ENCODE results near the gene CHST12. TPM values are rescaled to one million over a fixed set of nuclear protein-coding genes. Genes with fewer than 3 reads are reported as not detected.

Gene CHST12
- total and polyA plus RNA-seq, 2 donors (not counting 1 experiment from before 2014, with no cell fraction given) = 25.4 to 27.1 TPM

DNA sequence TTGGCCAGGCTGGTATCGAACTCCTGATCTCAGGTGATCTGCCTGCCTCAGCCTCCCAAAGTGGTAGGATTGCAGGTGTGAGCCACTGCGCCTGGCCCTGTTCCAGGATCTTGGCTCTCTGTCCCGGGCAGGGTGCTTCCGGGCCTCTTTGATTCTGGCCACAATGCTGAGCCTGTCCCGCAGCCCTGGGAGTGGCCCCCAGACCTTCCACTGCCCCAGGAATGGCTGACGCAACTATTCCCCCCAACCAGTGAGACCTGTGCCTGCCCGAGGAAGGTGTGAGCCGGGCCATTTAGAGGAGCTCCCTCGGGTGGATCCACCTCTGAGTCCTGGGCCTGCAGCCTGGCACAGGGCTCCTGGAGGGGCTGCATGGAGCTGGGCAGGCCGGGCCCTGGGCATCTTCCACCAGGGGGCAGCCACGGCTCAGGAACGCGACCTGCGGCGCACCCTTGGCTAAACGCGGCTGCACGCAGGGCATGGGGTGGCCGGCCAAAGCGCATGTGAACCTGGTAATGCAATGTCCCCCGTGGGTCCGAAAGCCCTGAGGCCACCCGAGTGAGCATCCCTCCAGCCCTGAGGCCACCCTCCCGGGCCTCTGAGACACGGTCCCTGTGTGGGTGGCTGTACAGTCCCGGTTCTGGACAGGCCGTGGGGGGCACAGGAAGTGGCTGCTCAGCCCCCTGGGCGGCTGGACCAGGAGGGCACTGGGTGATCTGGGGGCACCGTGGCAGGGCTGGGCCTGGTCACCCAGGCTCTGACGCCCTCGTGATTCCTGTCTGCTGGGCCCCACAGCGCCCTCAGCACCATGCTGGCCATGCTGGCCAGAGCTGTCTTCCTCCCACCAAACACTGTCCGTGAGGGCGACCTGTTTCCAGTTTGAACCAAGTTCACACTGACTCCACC is 48.0 kb downstream of the CHST12 start:
- Mint-ChIP-seq H3K27me3 (no peaks in the 10 kb centered on the region), H3K4me3 (peak overlapping the region; percentile 80), H3K9me3 (ENCODE audit: insufficient read depth) (peaks cover 2% of the 10 kb centered on the region), H3K27ac (peak overlapping the region; percentile 26), H3K4me1 (peaks cover 10% of the 10 kb centered on the region)
- TF ChIP-seq, protein P1, sequence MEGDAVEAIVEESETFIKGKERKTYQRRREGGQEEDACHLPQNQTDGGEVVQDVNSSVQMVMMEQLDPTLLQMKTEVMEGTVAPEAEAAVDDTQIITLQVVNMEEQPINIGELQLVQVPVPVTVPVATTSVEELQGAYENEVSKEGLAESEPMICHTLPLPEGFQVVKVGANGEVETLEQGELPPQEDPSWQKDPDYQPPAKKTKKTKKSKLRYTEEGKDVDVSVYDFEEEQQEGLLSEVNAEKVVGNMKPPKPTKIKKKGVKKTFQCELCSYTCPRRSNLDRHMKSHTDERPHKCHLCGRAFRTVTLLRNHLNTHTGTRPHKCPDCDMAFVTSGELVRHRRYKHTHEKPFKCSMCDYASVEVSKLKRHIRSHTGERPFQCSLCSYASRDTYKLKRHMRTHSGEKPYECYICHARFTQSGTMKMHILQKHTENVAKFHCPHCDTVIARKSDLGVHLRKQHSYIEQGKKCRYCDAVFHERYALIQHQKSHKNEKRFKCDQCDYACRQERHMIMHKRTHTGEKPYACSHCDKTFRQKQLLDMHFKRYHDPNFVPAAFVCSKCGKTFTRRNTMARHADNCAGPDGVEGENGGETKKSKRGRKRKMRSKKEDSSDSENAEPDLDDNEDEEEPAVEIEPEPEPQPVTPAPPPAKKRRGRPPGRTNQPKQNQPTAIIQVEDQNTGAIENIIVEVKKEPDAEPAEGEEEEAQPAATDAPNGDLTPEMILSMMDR (IDR thresholded peaks at IDR 0.05) = peak; percentile 91
- no peak for TF ChIP-seq EZH2 (IDR thresholded peaks at IDR 0.05; ENCODE audit: borderline replicate concordance, insufficient read depth, low read depth, low read length, poor library complexity, severe bottlenecking)
- no peaks in the 10 kb centered on the region for H3K79me2 ChIP-seq (ENCODE audit: control insufficient read depth, insufficient read depth, low read length)
- no peak overlapping the region for H3K27ac ChIP-seq (ENCODE audit: low read length in 2 of 2)
- no peaks in the 10 kb centered on the region for H3K27me3 ChIP-seq (replicated peaks in 1 of 4; ENCODE audit: control extremely low read depth in 1 of 4, control insufficient read depth in 3 of 4, insufficient read depth in 4 of 4, low read length in 3 of 4)
- peak overlapping the region in 4 of 5 experiments; percentile 34 to 56 (median 50) for H3K4me3 ChIP-seq (ENCODE audit: control extremely low read depth in 1 of 5, extremely low read depth in 1 of 5, insufficient read depth in 1 of 5, low read depth in 2 of 5, low read length in 4 of 5)
- intact Hi-C loops (cut with micrococcal nuclease) = loop anchor here (1.0 to 10.0 kb wide), 4 partner anchors 18 to 703 kb away; partner anchors contain the start of gene GNA12
- WGBS (ENCODE audit: insufficient coverage) = 13% methylated on average over 34 of the region's 34 CpGs
- ATAC-seq (ENCODE audit: low read depth) (peak; percentile 96), DNase-seq (peak; percentile 83)
- ChIA-PET POLR2A (interaction anchor here (0.8 to 1.8 kb wide), 5 partner anchors 15 to 194 kb away, joined by 3 to 16 read pairs (median 4); no protein-coding TSS in a partner anchor), CTCF (interaction anchor here (0.6 to 6.2 kb wide), 43 partner anchors 9 to 1447 kb away, joined by 3 to 104 read pairs (median 3); partner anchors contain the start of gene BRAT1)
- H3K9ac ChIP-seq (ENCODE audit: low read length) = peak overlapping the region; percentile 65
- peak overlapping the region; percentile 89 for H3K4me2 ChIP-seq (replicated peaks; ENCODE audit: low read depth, low read length, poor library complexity, severe bottlenecking)
- no peaks in the 10 kb centered on the region for H4K20me1 ChIP-seq (ENCODE audit: control insufficient read depth, insufficient read depth, low read length, poor library complexity, severe bottlenecking)
- H3K36me3 ChIP-seq (replicated peaks in 1 of 2; ENCODE audit: control extremely low read depth in 1 of 2, control insufficient read depth in 1 of 2, extremely low read depth in 1 of 2, insufficient read depth in 2 of 2, low read length in 1 of 2) = peaks cover 0 to 1% of the 10 kb centered on the region in 2 experiments
- peaks cover 8 to 11% of the 10 kb centered on the region in 2 donors for H3K4me1 ChIP-seq (ENCODE audit: control insufficient read depth in 2 of 2, insufficient read depth in 2 of 2, low read length in 2 of 2)
- peaks cover 0 to 9% (median 0%) of the 10 kb centered on the region in 3 donors for H3K9me3 ChIP-seq (ENCODE audit: control extremely low read depth in 1 of 3, control insufficient read depth in 2 of 3, insufficient read depth in 1 of 3, low read length in 2 of 3)
- H2AFZ ChIP-seq (ENCODE audit: insufficient read depth, low read depth, low read length, poor library complexity, severe bottlenecking) = peak overlapping the region; percentile 68
